GM12878 (cell line): ENCODE results near the gene CCDC117. TPM values are rescaled to one million over a fixed set of nuclear protein-coding genes. Genes with fewer than 3 reads are reported as not detected.
"Not testable (repeated sequence)": the region's sequence is repeated elsewhere in the genome, so short reads cannot be mapped to it uniquely, and the experiment has no call there.

Experiments
- ATAC-seq: fragments of 200-7000 bp; cut with Tn5 transposase; 3 replicates; pipeline ENCODE4 v1.9.1; 2020; ENCODE audit warnings: mild to moderate bottlenecking, moderate library complexity
- BruUV-seq: library from RNA; stranded (reverse); fragments of 400-500 nt; replicated peaks from 2 replicates; lab custom pipeline; 2021; lab: Mats Ljungman, UMichigan
- CTCF ChIA-PET: fragments of 300-600 bp; sonication (Branson Sonifier 250); formaldehyde crosslinking; extraction: SDS; loops from one replicate; lab custom pipeline; 2021; ENCODE audit warnings: inconsistent platforms; lab: Yijun Ruan, JAX
- POLR2A ChIA-PET: fragments of 350-600 bp; formaldehyde crosslinking; extraction: SDS; loops from one replicate; lab custom pipeline; 2021; ENCODE audit warnings: inconsistent platforms; lab: Charles Lee
- RAD21 ChIA-PET: fragments of 300-600 bp; sonication (Branson Sonifier 250); formaldehyde crosslinking; loops from one replicate; lab custom pipeline; 2023; ENCODE audit warnings: antibody characterized with exemption; ENCODE audit not compliant: unreplicated experiment; lab: Charles Lee
- SMC1A ChIA-PET: fragments of 300-600 bp; sonication (Branson Sonifier 250); formaldehyde crosslinking; loops from one replicate; lab custom pipeline; 2023; ENCODE audit not compliant: unreplicated experiment, uncharacterized antibody; lab: Charles Lee
- DNase-seq: peaks from one replicate; pipeline ENCODE4 v3.0.0-alpha.2; 2011; ENCODE audit warnings: low read depth, low spot score
- FAIRE-seq: peaks from 3 replicates; lab custom pipeline; 2011; peaks lifted over from hg19 to GRCh38; lab: Jason Lieb, UNC
- H2AFZ ChIP-seq: 2 replicates; pipeline ENCODE4 v1.6.0; 2011; ENCODE audit warnings: low read depth, low read length, control low read depth; ENCODE audit not compliant: control insufficient read depth
- H3K27ac ChIP-seq: 2 replicates; pipeline ENCODE4 v1.5.1; 2011; ENCODE audit warnings: control low read depth; ENCODE audit not compliant: control insufficient read depth, insufficient read depth
- H3K27me3 ChIP-seq, 2 experiments: replicated peaks in 1 of 2; 2 replicates each; pipeline versions ENCODE4 v1.6.0 to v1.6.1; 2011; ENCODE audit warnings: low read length in 1 of 2; ENCODE audit not compliant: control insufficient read depth in 2 of 2, insufficient read depth in 2 of 2
- H3K36me3 ChIP-seq, 2 experiments: 2 replicates each; pipeline ENCODE4 v1.5.1; 2011; ENCODE audit warnings: low read length in 1 of 2; ENCODE audit not compliant: control insufficient read depth in 2 of 2, insufficient read depth in 2 of 2
- H3K4me1 ChIP-seq: 2 replicates; pipeline ENCODE4 v1.6.1; 2011; ENCODE audit warnings: mild to moderate bottlenecking, low read length, moderate library complexity, mixed read lengths; ENCODE audit not compliant: control insufficient read depth, insufficient read depth
- H3K4me2 ChIP-seq: 2 replicates; pipeline ENCODE4 v1.6.0; 2011; ENCODE audit warnings: control low read depth; ENCODE audit not compliant: control insufficient read depth, insufficient read depth
- H3K4me3 ChIP-seq: fragments of 200-600 bp; sonication (generic); 2 replicates; pipeline ENCODE4 v1.5.1; 2016
- H3K79me2 ChIP-seq: 2 replicates; pipeline ENCODE4 v1.6.0; 2011; ENCODE audit warnings: low read length; ENCODE audit not compliant: control insufficient read depth, insufficient read depth
- H3K9ac ChIP-seq: 2 replicates; pipeline ENCODE4 v1.8.0; 2011; ENCODE audit warnings: low read length, control low read depth, mixed read lengths; ENCODE audit not compliant: control insufficient read depth, insufficient read depth
- H3K9me3 ChIP-seq: replicated peaks from 3 replicates; pipeline ENCODE4 v1.5.1; 2011; ENCODE audit warnings: mild to moderate bottlenecking, low read length; ENCODE audit not compliant: control insufficient read depth, insufficient read depth
- H4K20me1 ChIP-seq: 2 replicates; pipeline ENCODE4 v1.6.0; 2011; ENCODE audit not compliant: control insufficient read depth, insufficient read depth
- HDAC6 ChIP-seq: fragments of 200-600 bp; sonication (generic); IDR thresholded peaks from one replicate; pipeline ENCODE4 v1.8.0; 2017; ENCODE audit warnings: antibody characterized with exemption; ENCODE audit not compliant: unreplicated experiment
- IKZF1 ChIP-seq: fragments of 450-650 bp; conservative IDR thresholded peaks from 2 replicates; pipeline ENCODE4 v1.6.1; 2017; ENCODE audit warnings: antibody characterized with exemption, mild to moderate bottlenecking
- MTA2 ChIP-seq: fragments of 450-650 bp; IDR thresholded peaks from 2 replicates; pipeline ENCODE4 v1.6.1; 2016; ENCODE audit warnings: low read depth, mild to moderate bottlenecking, moderate library complexity
- RUNX3 ChIP-seq: IDR thresholded peaks from 2 replicates; pipeline ENCODE4 v1.6.1; 2012; ENCODE audit warnings: low read length, inconsistent platforms
- SPI1 ChIP-seq: IDR thresholded peaks from 2 replicates; pipeline ENCODE4 v1.6.1; 2011; ENCODE audit warnings: low read depth, mild to moderate bottlenecking, low read length, moderate library complexity, borderline replicate concordance; ENCODE audit not compliant: insufficient read depth
- WGBS: methylation state at CpG from one replicate; pipeline ENCODE4 v1.1.6; 2016; ENCODE audit warnings: low lambda C conversion rate; ENCODE audit not compliant: insufficient replicate concordance, insufficient coverage; ENCODE audit errors: missing lambda C conversion rate; 5-methylcytosine and 5-hydroxymethylcytosine counted together
- in situ Hi-C: fragments of 300-500 bp; cut with MboI; formaldehyde crosslinking; loops from 9 replicates; pipeline ENCODE4 v1.14.3; 2018; ENCODE audit warnings: mixed read lengths
- intact Hi-C: fragments of 100-400 bp; cut with micrococcal nuclease; formaldehyde crosslinking; loops from one replicate; pipeline ENCODE4 v1.14.2; 2022; ENCODE audit not compliant: unreplicated experiment
- polyA plus RNA-seq, 11 experiments: library from polyadenylated mRNA; depleted of rRNA in 4 of 11; unstranded in 6 of 11; stranded (reverse) in 5 of 11; fragments of >200 nt; fragmentation: Nextera tagmentation in 4 of 11; fragmentation: Illumina TruSeq in 1 of 11; extraction: Ambion mirVana in 4 of 11; extraction: Trizol in 1 of 11; gene quantifications; 1 replicate in 1 of 11; 2 replicates in 10 of 11; pipeline versions ENCODE4 v1.2.1 to v1.2.3, GENCODE V29; 2011 to 2016; ENCODE audit warnings: inconsistent platforms in 2 of 11, missing spikeins in 2 of 11, low read depth in 1 of 11
- total RNA-seq, 4 experiments: library from RNA; depleted of rRNA in 3 of 4; stranded (reverse); fragments of >200 nt in 3 of 4; fragmentation: Illumina TruSeq in 1 of 4; extraction: Trizol in 1 of 4; gene quantifications; 2 replicates each; pipeline versions ENCODE4 v1.2.1 to v1.2.3, GENCODE V29; 2013 to 2021

Gene CCDC117
- total and polyA plus RNA-seq, 10 of the 15 experiments (the other 5 are each of a cell fraction or from before 2014, with no cell fraction given), result 6.3 to 32.2 (median 20.6) TPM

GRCh38 chr22:28754512-28754911, 18.0 kb upstream of the CCDC117 start:
- in situ Hi-C loops, H2AFZ ChIP-seq, SMC1A ChIA-PET, H4K20me1 ChIP-seq, DNase-seq, H3K36me3 ChIP-seq, BruUV-seq, H3K79me2 ChIP-seq, H3K4me1 ChIP-seq, H3K27me3 ChIP-seq, RAD21 ChIA-PET, intact Hi-C loops, H3K27ac ChIP-seq, FAIRE-seq, ATAC-seq, H3K9ac ChIP-seq, H3K4me2 ChIP-seq, CTCF ChIA-PET, H3K9me3 ChIP-seq, H3K4me3 ChIP-seq: not testable (repeated sequence)
- WGBS, result 100% methylated on average over 3 of the region's 3 CpGs
- POLR2A ChIA-PET, result interaction anchor here (0.6 kb wide), 1 partner anchor 57 kb away, joined by 3 read pairs; no protein-coding TSS in a partner anchor

DNA sequence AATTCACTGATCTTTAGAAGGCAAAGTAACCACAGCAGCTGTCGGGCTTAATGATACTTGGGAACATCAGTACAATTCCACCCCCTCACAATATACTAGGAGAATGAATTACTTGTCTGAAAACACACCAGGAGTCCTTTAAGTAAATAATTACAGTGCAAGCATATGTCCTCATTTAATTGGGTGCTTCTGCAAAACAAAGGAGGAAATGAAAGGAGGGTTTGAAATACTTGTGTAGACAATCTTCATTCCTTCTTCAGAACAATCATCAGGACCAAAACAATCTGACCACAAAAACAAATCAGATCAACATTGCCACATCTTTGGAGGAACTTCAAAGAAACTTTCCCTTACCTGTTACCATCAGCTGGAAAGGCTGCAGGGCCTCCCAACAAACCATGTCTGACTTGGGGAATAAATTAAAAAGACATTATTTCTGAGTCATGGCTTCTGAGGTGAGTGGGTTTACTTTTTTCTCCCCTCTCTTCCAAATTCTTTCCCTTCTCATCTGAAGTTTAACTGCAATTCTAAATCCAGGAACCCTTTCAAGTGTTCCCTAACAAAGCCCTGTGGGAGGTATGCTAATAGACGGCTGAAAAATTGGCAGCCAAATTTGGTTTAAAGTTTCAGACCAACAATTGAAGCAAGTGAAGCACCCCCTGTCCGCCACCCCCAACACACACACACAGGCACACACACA, 12.5 kb upstream of the CCDC117 start:
- Histone ChIP-seq H4K20me1 (no peaks in the 10 kb centered on the region), H3K4me3 (peak overlapping the region; percentile 44; the same call in 1 of the 2 replicates), H3K9ac (peak overlapping the region; percentile 36; the same call in 1 of the 2 replicates), H2AFZ (peak overlapping the region; percentile 84), H3K79me2 (no peaks in the 10 kb centered on the region), H3K4me2 (peak overlapping the region; percentile 81), H3K9me3 (no peaks in the 10 kb centered on the region), H3K36me3 (no peaks in the 10 kb centered on the region), H3K27me3 (no peaks in the 10 kb centered on the region), H3K4me1 (peaks cover 8% of the 10 kb centered on the region), H3K27ac (peak overlapping the region; percentile 74)
- ChIA-PET RAD21 (interaction anchor here (0.9 to 2.2 kb wide), 7 partner anchors 10 to 40 kb away, joined by 3 to 22 read pairs (median 3); partner anchors contain the start of genes CCDC117 and XBP1), POLR2A (interaction anchor here (0.6 to 3.2 kb wide), 7 partner anchors 10 to 487 kb away, joined by 3 to 21 read pairs (median 4); partner anchors contain the start of genes CCDC117 and XBP1), CTCF (interaction anchor here (0.9 to 2.3 kb wide), 4 partner anchors 9 to 69 kb away, joined by 3 to 6 read pairs (median 5); no protein-coding TSS in a partner anchor), SMC1A (interaction anchor here (0.8 to 4.7 kb wide), 11 partner anchors 10 to 160 kb away, joined by 3 to 22 read pairs (median 6); partner anchors contain the start of genes CHEK2 and HSCB)
- ATAC-seq, result peak; percentile 69
- intact Hi-C loops, result no loop called here
- 36% methylated on average over 3 of the region's 3 CpGs for WGBS
- BruUV-seq, result no TSS peak
- TF ChIP-seq IKZF1 (0 out of 2 replicates have a peak, but pooled peaks have one; percentile 15), HDAC6 (no peak), RUNX3 (peak; percentile 27; the same call in 1 of the 2 replicates), MTA2 (peak; percentile 23; the same call in 1 of the 2 replicates), SPI1 (peak; percentile 33; the same call in 1 of the 2 replicates)
- no peak for FAIRE-seq
- peak; percentile 21 for DNase-seq
- in situ Hi-C loops, result no loop called here
